HG03469 (cell line): ENCODE results near the gene ARHGEF16.

Experiments
- ATAC-seq: cut with Tn5 transposase; IDR thresholded peaks from one replicate; pipeline ENCODE4 v1.9.1; 2021; ENCODE audit warnings: mild to moderate bottlenecking, moderate library complexity, moderate number of reproducible peaks; ENCODE audit not compliant: unreplicated experiment

ARHGEF16 gene

DNA sequence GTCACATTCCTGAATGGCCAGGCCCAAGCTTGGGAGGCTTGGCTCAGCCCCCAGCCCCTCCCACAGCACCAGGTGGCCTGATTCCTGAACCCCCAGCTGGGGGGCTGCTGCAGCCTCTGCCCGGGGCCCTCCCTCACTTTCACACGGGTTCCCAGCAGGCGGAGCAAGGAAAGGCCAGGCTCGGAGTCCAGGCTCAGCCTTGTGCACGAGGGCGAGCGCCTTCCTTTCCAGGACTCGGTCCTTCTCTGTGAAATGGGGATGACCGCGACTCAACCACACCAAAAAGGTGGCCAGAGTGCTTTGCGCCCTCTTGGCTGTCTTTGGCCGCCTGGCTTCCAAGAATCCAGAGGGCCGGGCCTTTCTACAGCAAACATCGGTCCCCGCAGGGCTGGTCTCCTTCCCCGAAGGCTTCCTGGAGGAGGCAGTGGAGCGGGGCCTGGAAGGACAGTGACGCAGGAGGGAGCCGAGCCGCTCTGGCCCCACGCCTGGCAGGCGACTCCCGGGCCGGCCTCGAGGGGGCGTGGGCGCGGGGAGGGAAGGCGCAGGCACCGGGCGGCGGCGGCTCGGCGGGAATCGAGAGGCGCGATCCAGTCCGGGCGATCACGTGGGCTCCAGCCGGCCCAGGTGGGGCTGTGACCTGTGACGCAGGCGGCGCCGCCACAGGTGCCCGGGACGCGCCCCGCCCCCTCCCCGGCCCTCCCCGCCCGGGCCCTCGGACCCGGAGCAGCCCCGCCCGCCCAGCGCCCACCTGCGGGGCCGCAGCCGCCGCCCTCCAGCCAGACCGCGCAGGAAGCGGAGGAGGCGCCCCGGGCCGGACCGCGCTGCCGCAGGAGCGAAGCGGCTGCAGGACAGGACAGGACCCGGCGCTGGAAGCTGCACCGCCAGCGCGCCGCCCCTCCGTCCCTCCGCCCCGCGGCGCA lies at the start of gene ARHGEF16:
TSS of gene ARHGEF16 (plus strand) at position 775 of the 920 bp plus-strand sequence. CDS start 8,420 bp downstream, outside the sequence.
- ATAC-seq, result no peak

DNA sequence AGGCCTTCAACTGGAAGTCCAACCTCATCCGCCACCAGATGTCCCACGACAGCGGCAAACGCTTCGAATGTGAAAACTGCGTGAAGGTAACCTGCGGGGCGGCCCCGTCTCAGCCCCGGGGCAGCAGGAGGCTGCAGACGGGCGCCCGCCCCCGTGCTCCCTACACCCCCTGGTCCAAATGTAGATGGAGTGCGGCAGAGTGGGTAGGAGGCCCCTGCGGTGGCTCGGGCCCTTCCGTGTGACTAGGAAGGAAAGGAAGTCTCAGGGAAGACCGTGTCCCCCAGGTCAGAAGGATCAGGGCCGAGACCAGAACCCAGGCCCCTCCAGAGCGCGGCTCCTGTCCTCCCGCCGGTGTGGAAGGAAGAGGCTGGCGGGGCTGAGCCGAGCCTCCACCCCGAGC lies 49.7 kb upstream of the ARHGEF16 start:
- ATAC-seq, result no peak

DNA sequence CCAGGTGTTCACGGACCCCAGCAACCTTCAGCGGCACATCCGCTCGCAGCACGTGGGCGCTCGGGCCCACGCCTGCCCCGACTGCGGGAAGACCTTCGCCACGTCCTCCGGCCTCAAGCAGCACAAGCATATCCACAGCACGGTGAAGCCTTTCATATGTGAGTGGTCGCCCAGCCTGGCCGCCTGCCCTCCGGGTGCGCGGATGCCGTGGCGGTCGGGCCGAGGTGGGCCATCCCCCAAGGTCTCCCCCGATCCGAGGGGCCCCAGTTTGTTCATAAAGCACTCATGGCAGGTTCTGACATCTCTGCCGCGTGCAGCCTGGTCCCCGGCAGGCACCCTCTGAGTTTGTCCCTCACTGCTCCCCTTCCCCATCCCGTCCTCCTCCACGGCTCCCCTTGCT lies 49.0 kb upstream of the ARHGEF16 start:
- ATAC-seq, result no peak

DNA sequence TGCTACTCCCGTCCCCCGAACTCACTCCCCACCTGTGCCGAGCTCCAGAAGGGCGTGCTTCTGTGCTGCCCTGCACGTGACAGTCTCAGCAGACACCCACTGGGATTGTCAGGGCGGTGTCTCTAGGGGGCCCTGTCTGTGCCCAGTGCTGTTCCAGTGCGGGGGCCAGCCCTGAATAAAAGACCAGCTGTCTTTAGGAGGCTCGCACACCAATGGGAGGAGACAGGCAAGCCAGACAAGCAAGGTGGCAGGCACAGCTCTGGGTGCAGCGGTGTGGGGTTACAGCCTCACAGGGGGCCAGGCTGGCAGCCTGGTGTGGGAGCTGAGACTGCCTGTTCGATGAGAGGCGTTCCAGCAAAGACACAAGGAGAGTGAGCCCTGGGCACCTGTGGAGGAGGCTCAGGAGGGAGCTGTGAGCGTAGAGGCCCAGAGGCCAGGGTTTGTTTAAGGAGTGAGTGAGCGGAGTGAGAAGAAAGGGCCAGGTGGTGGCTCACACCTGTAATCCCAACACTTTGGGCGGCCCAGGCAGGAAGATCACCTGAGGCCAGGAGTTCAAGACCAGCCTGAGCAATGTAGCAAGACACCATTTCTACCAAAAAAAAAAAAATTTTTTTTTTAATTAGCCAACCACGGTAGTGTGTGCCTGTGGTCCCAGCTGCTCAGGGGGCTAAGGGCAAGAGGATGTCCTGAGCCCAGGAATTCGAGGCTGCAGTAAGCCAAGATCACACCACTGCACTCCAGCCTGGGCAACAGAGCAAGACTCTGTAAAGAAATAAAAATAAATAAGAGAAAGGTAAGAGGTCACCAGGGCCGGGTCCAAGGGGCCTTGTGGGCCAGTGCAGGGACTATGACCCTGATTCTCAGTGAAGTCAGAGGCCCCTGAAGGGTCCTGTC lies 48.2 kb upstream of the ARHGEF16 start:
- no peak for ATAC-seq

DNA sequence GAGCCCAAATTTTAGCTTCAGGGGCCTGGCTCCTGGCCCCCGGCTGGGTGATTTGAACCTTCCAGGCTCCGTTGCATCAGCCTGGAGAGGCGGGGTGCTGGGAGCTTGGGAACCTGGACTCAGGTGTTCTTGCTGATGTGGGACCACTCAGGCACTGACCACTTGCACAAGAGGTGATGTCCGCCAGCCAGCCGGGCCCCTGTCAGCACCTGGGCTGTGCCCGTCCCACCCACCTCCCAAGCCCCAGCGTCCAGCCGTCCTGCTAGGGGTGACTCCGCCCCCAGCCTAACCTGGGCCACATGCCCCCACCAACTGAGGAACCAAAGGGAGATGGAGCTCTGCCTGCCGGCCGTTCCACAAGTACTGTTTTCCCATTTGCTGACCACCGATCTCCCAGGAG lies 47.4 kb upstream of the ARHGEF16 start:
- ATAC-seq, result no peak

DNA sequence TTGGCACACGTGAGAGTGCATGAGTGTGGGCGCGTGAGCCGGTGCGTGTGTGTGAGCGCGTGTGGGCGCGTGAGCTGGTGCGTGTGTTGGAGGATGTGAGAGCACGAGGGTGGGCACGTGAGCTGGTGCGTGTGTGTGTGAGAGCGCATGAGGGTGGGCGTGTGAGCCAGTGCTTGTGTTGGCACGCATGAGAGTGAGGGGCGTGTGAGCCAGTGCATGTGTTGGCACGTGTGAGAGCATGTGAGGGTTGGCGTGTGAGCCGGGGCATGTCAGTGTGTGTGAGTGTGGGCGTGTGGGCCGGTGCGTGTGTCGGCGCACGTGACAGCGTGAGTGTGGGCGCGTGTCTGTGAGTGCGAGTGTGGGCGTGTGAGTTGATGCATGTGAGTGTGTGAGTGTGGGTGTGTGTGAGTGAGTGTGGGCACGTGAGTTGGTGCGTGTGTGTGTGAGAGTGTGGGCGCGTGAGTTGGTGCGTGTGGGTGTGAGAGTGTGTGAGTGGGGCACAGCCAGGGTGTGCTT lies 45.7 kb upstream of the ARHGEF16 start:
- no peak for ATAC-seq

DNA sequence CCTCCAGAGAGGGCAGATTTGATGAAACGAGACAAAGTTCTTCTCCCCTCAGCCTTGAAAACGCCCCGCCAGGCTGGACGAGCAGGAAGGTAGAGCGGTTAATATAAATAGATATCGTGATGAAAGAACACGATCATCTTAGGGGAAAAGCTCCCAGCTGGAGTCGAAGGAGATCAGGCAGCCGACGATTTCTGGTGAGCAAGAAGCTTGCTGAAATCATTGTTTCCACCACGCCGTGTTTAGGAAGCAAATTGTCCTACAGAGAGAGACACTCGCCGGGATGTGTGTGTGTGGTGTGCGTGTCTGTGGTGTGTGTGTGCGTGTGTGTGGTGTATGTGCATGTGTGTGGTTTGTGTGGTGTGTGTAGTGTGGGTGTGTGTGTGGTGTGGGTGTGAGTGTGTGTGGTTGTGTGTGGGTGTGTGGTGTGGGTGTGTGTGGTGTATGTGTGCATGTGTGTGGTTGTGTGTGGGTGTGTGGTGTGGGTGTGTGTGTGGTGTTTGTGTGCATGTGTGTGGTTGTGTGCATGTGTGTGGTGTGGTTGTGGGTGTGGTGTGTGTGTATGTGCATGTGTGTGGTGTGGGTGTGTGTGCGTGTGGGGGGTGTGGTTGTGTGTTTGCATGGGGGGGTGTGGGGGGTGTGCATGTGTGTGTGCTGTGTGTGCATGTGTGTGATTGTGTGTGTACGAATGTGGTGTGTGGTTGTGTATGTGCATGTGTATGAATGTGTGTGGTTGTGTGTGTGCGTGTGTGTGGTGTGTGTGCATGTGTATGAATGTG lies 44.9 kb upstream of the ARHGEF16 start:
- ATAC-seq, result no peak

DNA sequence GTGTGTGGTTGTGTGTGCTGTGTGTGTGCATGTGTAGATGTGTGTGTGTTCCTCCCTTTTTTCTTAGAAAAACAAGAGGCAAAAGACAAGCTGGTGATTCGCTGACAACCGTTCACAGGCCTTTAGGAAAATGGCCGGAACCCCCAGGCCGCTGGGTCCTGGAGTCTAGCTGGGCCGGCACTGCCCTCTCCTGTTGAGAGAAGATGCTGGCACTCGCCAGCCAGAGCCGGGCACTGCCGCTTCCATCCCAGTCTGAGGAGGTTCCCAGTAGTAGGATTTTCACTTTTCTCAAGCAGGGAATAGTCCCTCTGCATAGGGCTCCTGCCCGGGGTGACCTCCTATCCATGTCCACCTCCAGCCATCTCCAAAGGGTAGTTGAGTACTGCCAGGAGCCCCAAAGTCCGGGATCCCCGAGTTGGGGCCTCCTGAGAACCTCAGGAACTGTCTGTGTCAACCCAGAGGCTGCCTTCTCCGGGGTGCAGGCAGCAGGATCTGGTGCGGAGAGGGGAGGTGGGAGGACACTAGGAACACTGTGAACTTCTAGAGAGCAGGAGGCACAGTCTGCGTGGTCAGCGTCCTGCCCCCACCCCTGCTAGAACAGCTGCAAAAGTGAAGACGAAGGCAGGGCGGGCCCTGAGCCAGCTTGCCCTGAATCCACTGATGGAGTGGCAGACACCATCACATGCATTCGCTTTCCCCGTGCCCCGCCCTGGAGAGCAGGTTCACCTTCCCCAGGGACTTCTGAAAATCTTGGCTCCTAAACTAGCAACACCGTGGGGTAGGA lies 44.1 kb upstream of the ARHGEF16 start:
- no peak for ATAC-seq

DNA sequence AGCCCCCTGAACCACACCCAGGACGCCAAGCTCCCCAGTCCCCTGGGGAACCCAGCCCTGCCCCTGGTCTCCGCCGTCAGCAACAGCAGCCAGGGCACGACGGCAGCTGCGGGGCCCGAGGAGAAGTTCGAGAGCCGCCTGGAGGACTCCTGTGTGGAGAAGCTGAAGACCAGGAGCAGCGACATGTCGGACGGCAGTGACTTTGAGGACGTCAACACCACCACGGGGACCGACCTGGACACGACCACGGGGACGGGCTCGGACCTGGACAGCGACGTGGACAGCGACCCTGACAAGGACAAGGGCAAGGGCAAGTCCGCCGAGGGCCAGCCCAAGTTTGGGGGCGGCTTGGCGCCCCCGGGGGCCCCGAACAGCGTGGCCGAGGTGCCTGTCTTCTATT lies 42.7 kb upstream of the ARHGEF16 start:
- no peak for ATAC-seq

DNA sequence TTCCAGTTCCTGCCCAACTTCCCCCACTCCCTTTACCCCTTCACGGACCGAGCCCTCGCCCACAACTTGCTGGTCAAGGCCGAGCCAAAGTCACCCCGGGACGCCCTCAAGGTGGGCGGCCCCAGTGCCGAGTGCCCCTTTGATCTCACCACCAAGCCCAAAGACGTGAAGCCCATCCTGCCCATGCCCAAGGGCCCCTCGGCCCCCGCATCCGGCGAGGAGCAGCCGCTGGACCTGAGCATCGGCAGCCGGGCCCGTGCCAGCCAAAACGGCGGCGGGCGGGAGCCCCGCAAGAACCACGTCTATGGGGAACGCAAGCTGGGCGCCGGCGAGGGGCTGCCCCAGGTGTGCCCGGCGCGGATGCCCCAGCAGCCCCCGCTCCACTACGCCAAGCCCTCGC lies 42.1 kb upstream of the ARHGEF16 start:
- no peak for ATAC-seq

DNA sequence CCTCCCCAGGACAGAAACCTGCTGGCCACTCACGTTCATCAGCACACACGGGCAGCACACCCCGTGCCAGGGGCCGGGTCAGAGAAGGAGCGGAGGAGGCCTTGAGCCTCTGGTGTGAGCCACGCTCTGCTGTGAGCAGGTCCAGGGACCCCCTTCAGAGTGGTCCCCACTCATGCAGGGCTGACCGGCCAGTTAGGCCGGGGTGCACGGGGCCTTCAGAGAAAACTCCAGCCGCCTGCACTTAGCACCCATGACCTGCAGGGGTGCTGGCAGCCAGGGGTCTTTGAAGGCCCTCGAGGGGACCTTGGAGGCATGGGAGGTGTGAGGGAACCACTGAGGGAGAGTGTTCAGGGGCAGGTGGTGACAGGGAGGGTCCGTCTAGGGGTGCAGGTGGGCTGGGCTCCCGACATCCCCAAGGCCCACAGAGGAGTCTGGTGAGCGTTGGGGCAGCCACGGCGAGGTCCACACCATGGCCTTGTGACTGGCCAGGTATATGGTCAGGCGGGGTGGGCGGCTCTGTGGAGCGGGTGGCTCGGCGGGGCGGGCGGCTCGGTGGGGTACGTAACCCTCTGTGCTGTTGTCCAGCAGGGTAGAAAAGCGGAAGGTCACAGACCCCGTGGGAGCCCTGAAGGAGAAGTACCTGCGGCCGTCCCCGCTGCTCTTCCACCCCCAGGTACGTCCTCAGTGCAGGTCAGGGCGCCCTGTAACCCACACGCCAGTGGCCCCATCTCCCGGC lies 40.3 kb upstream of the ARHGEF16 start:
- ATAC-seq, result no peak

DNA sequence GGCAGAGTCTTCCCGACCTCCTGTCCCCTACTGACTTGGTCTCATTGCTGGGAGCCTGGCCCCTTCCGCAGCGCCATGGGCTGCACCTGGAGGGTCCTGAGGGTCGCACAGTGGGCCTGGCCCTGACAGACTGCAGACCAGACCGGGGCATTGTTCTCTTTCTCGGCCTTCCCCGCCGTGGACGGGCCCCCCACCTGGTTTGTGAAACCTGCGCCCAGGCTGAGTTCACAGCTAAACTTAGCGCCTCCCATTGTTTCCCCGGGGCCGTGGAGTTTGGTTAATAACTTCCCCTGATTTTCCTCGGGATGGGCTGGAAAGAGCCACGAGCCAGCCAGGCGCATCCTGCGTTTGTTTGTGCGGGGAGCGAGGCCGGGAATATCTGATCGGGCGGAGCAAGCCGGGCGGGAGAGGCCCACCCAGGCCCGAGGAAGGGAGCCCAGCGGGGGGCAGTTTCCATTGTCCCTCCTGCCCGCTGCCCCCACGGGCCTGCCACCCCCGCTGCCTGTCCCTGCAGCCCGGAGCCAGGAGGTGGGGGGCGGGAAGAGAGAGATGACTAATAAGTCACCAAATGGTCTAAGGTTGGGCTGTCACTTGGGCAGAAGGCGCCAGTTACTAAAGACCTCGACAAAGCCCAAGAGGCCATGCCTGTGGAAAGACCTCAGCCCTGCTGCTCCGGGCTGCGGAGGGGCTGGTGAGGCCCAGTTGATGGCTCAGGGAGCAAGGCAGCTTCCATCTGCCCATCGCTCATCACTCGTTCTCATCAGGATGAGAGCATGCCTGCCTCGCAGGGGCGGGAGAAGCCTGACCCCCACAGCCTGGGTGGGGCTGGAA lies 39.0 kb upstream of the ARHGEF16 start:
- no peak for ATAC-seq

DNA sequence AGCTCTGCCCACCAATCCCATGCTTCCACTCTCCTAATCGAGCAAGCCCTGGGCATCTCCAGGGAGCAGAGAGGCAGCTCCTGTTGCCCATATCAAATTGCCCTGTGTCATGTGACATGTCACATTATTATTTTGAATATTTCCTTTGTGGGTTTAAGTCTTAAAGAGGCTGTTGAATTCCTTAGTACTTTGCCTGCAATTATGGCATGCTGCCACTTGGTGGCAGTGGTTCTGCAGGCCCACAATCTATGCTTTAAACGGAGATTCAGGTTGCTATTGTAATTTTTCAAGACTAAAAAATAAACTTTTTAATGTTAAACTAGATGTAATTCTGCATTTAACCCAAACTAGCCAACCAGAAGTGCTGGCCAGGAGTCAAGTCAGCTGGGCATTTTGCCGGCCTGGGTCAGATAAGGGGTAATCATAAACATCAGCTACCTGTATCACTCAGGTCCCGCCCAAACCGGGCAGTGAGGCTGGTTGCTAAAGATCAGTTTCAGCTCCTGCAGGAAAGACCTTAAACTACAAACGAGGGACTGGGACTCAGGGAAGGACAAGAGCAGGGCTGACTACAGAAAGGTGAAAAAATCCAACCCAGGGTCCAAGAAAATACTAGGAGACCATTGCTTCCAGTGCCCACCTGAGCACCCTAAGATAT lies 37.3 kb upstream of the ARHGEF16 start:
- ATAC-seq, result no peak

DNA sequence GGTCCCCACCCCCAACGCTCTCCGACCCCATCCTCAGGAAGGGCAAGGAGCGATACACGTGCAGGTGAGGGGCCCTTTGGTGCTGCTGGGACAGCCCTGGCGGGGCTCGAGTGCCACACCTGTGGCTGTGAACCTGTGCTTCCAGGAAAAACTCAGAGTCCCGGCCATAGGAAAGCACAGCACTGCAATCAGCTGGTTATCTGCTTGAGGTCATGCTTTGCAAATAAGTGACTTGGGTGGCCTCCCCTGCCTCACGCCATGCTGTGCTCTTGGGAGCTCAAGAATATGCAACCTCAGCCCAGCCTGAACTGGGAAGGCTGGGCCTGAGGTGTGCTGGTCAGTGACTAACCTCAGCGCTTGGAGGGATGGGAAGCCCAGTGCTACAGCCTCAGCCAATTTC lies 36.5 kb upstream of the ARHGEF16 start:
- no peak for ATAC-seq

DNA sequence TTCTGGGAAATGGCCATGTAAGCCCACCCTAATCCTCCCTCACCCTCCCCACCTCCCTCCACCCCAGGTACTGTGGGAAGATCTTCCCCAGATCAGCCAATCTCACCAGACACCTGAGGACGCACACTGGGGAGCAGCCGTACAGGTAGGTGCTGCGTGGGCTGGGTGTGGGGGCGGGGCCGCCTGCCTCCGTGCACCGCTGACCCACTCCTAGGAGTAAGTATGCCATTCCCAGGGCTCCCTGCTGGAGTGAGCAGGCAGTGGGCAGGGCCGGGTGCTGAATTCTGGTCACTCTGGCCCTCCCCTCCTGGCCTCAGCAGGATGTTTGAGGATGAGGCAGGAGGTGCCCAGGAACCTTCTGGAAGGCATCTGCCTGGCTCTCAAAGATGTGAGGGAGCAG lies 35.9 kb upstream of the ARHGEF16 start:
- ATAC-seq, result no peak

DNA sequence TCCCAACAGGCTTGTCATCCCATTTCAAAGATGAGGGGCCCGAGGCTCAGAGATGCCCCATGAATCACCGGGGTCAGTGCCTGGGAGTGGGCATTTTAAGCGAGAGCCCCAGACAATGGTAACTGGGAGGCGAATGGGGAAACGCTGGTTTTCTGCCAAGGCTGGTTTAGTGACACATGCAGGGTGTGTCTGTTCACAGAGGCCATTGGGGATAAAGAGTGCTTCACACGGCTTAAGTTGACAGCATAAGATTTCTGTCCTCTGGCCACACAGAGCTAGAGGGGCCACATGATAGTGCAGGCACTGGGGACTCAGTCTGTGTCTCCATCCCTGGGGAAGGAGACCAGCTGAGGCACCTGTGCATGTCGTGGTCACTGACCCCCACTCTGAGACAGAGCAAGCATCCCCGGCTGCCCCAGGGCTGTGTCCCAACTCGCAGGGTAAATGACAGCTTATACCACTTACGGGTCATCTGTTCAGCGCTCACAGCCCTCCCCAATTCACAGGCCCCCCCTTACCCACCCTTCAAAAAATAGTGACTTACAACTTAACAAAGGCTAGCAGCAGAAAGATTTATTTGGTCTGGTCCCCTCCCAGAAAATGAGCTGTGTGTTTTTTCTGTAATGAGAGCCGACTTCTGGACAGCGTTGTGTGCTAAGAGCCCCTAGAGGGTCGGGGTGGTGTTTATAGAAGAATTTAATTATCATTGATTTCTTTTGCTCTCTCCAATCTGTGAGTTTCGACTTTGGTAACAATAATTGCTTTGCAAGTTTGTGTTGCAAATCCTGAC lies 34.9 kb upstream of the ARHGEF16 start:
- ATAC-seq, result no peak
